Measurements from ENCODE around the gene CREG2. TPM values are rescaled to one million over a fixed set of nuclear protein-coding genes. Genes with fewer than 3 reads are reported as not detected.
"Not testable (repeated sequence)": the region's sequence is repeated elsewhere in the genome, so short reads cannot be mapped to it uniquely, and the experiment has no call there.

The CREG2 gene
- total and polyA plus RNA-seq, 2 donors (not counting 1 experiment from before 2014, with no cell fraction given): 0.08 to 0.50 TPM

DNA sequence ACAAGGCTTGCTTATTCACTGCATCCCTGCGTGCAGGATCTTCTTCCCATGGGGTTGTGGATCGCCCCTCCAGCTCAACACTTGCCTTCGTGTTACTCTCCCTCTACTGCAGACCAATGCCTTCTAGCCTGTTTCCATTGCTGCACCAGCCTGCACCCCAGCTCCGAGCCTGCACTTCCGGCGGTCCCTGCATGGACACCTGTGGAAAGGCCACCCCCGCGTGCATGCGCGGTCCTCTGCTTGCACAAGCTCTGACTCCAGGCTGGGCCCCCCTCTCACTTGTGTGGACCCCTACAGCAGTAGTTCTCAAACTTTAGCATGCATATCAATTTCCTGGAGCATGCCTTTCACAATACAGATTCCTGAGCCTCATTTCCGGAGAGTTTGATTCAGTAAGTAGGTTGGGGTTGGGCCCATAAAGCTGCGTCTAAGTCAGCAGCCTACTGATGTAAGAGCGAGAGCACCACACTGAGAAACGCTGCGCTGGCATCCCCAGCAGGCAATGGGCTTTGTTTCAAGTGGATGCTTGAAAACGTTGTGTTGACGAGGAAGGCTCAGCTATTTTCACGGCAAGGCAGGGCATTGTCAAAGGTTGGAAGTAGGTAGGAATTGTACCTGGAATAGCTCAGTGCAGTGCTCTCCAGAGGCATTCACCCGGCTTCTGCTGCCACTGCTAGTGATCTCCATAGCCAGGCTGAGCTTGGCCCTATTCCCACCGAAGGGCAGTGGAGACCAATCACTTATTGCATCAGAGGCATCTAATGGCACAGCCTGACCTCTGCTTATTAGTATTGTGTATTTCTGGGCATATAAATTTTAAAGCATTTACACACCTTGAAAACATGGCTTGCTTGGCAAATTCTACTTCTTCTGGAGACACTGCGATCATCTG is 32.6 kb downstream of the CREG2 start:
- H3K4me2 ChIP-seq (ENCODE audit: extremely low read depth, insufficient read depth, low read length): no peak overlapping the region
- no peaks in the 10 kb centered on the region for H4K20me1 ChIP-seq (ENCODE audit: control insufficient read depth, extremely low read depth, insufficient read depth, low read length)
- H3K79me2 ChIP-seq (ENCODE audit: control insufficient read depth, insufficient read depth, low read length): no peaks in the 10 kb centered on the region
- no peaks in the 10 kb centered on the region for H3K27me3 ChIP-seq (ENCODE audit: control insufficient read depth, insufficient read depth, low read length)
- DNase-seq (ENCODE audit: low read depth in 2 of 2): no peak
- no peaks in the 10 kb centered on the region for H3K36me3 ChIP-seq (ENCODE audit: control insufficient read depth, insufficient read depth, low read length)
- no peaks in the 10 kb centered on the region for H3K9me3 ChIP-seq (ENCODE audit: control insufficient read depth, insufficient read depth, low read depth, low read length)
- no peaks in the 10 kb centered on the region for H3K4me1 ChIP-seq (ENCODE audit: control insufficient read depth, extremely low read depth, insufficient read depth, low read length)
- no peak for TF ChIP-seq EZH2 (IDR thresholded peaks at IDR 0.05; ENCODE audit: low read length, missing control alignments)
- TF ChIP-seq, protein P1, sequence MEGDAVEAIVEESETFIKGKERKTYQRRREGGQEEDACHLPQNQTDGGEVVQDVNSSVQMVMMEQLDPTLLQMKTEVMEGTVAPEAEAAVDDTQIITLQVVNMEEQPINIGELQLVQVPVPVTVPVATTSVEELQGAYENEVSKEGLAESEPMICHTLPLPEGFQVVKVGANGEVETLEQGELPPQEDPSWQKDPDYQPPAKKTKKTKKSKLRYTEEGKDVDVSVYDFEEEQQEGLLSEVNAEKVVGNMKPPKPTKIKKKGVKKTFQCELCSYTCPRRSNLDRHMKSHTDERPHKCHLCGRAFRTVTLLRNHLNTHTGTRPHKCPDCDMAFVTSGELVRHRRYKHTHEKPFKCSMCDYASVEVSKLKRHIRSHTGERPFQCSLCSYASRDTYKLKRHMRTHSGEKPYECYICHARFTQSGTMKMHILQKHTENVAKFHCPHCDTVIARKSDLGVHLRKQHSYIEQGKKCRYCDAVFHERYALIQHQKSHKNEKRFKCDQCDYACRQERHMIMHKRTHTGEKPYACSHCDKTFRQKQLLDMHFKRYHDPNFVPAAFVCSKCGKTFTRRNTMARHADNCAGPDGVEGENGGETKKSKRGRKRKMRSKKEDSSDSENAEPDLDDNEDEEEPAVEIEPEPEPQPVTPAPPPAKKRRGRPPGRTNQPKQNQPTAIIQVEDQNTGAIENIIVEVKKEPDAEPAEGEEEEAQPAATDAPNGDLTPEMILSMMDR (conservative IDR thresholded peaks at IDR 0.05 in 1 of 2, IDR thresholded peaks at IDR 0.05 in 1 of 2; ENCODE audit: low read depth in 1 of 2, low read length in 2 of 2): no peak
- H2AFZ ChIP-seq (ENCODE audit: low read length): no peak overlapping the region
- no peak overlapping the region for H3K4me3 ChIP-seq (replicated peaks in 1 of 4; ENCODE audit: control extremely low read depth in 1 of 4, insufficient read depth in 1 of 4, low read depth in 3 of 4, low read length in 4 of 4)
- no peak overlapping the region for H3K27ac ChIP-seq (ENCODE audit: insufficient read depth, low read length)
- H3K9ac ChIP-seq (ENCODE audit: insufficient read depth, low read length): no peak overlapping the region

DNA sequence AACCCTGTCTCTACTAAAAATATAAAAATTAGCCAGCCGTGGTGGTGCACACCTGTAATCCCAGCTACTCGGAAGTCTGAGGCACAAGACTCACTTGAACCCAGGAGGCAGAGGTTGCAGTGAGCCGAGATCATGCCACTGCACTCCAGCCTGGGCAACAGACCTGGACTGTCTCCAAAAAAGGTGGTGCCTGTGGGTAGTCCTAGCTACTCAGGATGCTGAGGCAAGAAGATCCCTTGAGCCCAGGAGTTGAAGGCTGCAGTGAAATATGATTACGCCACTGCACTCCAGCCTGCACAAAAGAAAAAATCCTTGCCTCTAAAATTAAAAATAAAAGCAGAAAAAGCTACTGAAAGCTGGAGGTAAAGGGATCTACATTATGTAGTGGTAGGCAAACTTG is 34.7 kb downstream of the CREG2 start:
- not testable (repeated sequence) for H2AFZ ChIP-seq (ENCODE audit: low read length); H3K9ac ChIP-seq (ENCODE audit: insufficient read depth, low read length); H3K27ac ChIP-seq (ENCODE audit: insufficient read depth, low read length); H4K20me1 ChIP-seq (ENCODE audit: control insufficient read depth, extremely low read depth, insufficient read depth, low read length); H3K9me3 ChIP-seq (ENCODE audit: control insufficient read depth, insufficient read depth, low read depth, low read length); H3K27me3 ChIP-seq (ENCODE audit: control insufficient read depth, insufficient read depth, low read length); H3K4me1 ChIP-seq (ENCODE audit: control insufficient read depth, extremely low read depth, insufficient read depth, low read length); H3K79me2 ChIP-seq (ENCODE audit: control insufficient read depth, insufficient read depth, low read length); DNase-seq (ENCODE audit: low read depth in 2 of 2); H3K4me2 ChIP-seq (ENCODE audit: extremely low read depth, insufficient read depth, low read length); H3K36me3 ChIP-seq (ENCODE audit: control insufficient read depth, insufficient read depth, low read length); H3K4me3 ChIP-seq (replicated peaks in 1 of 4; ENCODE audit: control extremely low read depth in 1 of 4, insufficient read depth in 1 of 4, low read depth in 3 of 4, low read length in 4 of 4)

DNA sequence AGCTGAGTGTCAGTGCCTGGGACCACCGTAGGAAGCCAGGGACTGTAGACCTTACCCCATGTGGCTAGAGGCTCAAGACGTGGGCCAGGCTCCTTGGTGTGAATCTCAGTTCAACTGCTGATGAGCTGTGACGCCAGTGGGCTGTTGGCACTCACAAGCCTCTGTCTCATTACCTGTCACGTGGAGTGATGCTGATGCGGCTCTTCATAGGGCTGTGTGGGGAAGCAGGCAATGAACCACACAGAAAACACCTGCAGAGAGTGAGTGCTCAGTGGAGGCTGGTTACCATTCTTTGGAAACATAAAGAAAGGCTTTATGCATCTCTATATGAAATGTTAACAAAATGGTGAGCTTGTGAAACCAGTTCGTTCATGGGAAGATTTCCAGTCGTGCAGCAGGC is 36.1 kb downstream of the CREG2 start:
- no peaks in the 10 kb centered on the region for H3K79me2 ChIP-seq (ENCODE audit: control insufficient read depth, insufficient read depth, low read length)
- H2AFZ ChIP-seq (ENCODE audit: low read length): no peak overlapping the region
- TF ChIP-seq EZH2 (IDR thresholded peaks at IDR 0.05; ENCODE audit: low read length, missing control alignments): no peak
- TF ChIP-seq, protein P1 (conservative IDR thresholded peaks at IDR 0.05 in 1 of 2, IDR thresholded peaks at IDR 0.05 in 1 of 2; ENCODE audit: low read depth in 1 of 2, low read length in 2 of 2): no peak
- no peaks in the 10 kb centered on the region for H3K27me3 ChIP-seq (ENCODE audit: control insufficient read depth, insufficient read depth, low read length)
- no peak for DNase-seq (ENCODE audit: low read depth in 2 of 2)
- H3K9ac ChIP-seq (ENCODE audit: insufficient read depth, low read length): no peak overlapping the region
- no peaks in the 10 kb centered on the region for H4K20me1 ChIP-seq (ENCODE audit: control insufficient read depth, extremely low read depth, insufficient read depth, low read length)
- H3K4me3 ChIP-seq (replicated peaks in 1 of 4; ENCODE audit: control extremely low read depth in 1 of 4, insufficient read depth in 1 of 4, low read depth in 3 of 4, low read length in 4 of 4): no peak overlapping the region
- H3K27ac ChIP-seq (ENCODE audit: insufficient read depth, low read length): no peak overlapping the region
- H3K36me3 ChIP-seq (ENCODE audit: control insufficient read depth, insufficient read depth, low read length): no peaks in the 10 kb centered on the region
- no peaks in the 10 kb centered on the region for H3K4me1 ChIP-seq (ENCODE audit: control insufficient read depth, extremely low read depth, insufficient read depth, low read length)
- no peak overlapping the region for H3K4me2 ChIP-seq (ENCODE audit: extremely low read depth, insufficient read depth, low read length)
- no peaks in the 10 kb centered on the region for H3K9me3 ChIP-seq (ENCODE audit: control insufficient read depth, insufficient read depth, low read depth, low read length)

Measured in fibroblast of lung (primary cell).